DND-41 (cell line): ENCODE measurements around the gene MED12L.

Experiments
- EZH2 ChIP-seq: IDR thresholded peaks from 3 replicates; pipeline ENCODE4 v1.6.1; 2012; ENCODE audit warnings: borderline replicate concordance, low read depth, mild to moderate bottlenecking, moderate library complexity, low read length, inconsistent platforms; ENCODE audit not compliant: severe bottlenecking
- TF ChIP-seq, protein P1 (sequence below): IDR thresholded peaks from 2 replicates; pipeline ENCODE4 v1.5.1; 2012; ENCODE audit warnings: borderline replicate concordance, low read length, moderate library complexity, mild to moderate bottlenecking; ENCODE audit not compliant: poor library complexity, severe bottlenecking; ENCODE audit errors: extremely low read depth

DNA sequence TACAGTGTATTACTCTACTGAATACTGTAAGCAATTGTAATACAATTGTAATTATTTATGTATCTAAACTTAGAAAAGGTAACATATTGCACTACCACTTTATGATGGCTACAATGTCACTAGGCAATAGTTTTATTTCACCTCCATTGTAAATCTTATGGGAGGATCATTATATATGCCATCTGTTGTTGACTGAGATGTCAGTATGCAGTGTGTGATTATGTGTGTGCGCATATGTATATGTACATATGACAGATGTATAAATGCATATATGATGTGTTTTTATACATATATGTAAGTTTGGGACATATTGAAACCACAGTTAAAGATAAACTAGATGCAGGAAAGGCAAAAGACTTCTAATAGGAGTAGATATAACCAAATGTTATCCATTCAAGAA is 366.9 kb downstream of the MED12L start:
- TF ChIP-seq EZH2, result no peak
- TF ChIP-seq, protein P1, sequence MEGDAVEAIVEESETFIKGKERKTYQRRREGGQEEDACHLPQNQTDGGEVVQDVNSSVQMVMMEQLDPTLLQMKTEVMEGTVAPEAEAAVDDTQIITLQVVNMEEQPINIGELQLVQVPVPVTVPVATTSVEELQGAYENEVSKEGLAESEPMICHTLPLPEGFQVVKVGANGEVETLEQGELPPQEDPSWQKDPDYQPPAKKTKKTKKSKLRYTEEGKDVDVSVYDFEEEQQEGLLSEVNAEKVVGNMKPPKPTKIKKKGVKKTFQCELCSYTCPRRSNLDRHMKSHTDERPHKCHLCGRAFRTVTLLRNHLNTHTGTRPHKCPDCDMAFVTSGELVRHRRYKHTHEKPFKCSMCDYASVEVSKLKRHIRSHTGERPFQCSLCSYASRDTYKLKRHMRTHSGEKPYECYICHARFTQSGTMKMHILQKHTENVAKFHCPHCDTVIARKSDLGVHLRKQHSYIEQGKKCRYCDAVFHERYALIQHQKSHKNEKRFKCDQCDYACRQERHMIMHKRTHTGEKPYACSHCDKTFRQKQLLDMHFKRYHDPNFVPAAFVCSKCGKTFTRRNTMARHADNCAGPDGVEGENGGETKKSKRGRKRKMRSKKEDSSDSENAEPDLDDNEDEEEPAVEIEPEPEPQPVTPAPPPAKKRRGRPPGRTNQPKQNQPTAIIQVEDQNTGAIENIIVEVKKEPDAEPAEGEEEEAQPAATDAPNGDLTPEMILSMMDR, result no peak
